ENCODE measurements around the gene MYO1D.

The MYO1D gene

GRCh38 chr17:32623196-32623595 lies 253.7 kb downstream of the MYO1D start:
- H3K36me3 Mint-ChIP-seq: no peaks in the 10 kb centered on the region
- no peak for DNase-seq (ENCODE audit: low spot score in 2 of 2)
- ATAC-seq (ENCODE audit: low read depth): no peak
- no peak overlapping the region for H3K4me3 Mint-ChIP-seq
- H3K27me3 Mint-ChIP-seq: no peaks in the 10 kb centered on the region
- no peak overlapping the region for H3K27ac Mint-ChIP-seq
- no peaks in the 10 kb centered on the region for H3K4me1 Mint-ChIP-seq
- H3K9me3 Mint-ChIP-seq: no peaks in the 10 kb centered on the region

GRCh38 chr17:32622540-32622939 lies 254.4 kb downstream of the MYO1D start:
- H3K4me3 Mint-ChIP-seq: no peak overlapping the region
- H3K4me1 Mint-ChIP-seq: no peaks in the 10 kb centered on the region
- no peaks in the 10 kb centered on the region for H3K27me3 Mint-ChIP-seq
- DNase-seq (ENCODE audit: low spot score in 2 of 2) (no peak), ATAC-seq (ENCODE audit: low read depth) (no peak)
- H3K36me3 Mint-ChIP-seq: no peaks in the 10 kb centered on the region
- no peak overlapping the region for H3K27ac Mint-ChIP-seq
- no peaks in the 10 kb centered on the region for H3K9me3 Mint-ChIP-seq

DNA sequence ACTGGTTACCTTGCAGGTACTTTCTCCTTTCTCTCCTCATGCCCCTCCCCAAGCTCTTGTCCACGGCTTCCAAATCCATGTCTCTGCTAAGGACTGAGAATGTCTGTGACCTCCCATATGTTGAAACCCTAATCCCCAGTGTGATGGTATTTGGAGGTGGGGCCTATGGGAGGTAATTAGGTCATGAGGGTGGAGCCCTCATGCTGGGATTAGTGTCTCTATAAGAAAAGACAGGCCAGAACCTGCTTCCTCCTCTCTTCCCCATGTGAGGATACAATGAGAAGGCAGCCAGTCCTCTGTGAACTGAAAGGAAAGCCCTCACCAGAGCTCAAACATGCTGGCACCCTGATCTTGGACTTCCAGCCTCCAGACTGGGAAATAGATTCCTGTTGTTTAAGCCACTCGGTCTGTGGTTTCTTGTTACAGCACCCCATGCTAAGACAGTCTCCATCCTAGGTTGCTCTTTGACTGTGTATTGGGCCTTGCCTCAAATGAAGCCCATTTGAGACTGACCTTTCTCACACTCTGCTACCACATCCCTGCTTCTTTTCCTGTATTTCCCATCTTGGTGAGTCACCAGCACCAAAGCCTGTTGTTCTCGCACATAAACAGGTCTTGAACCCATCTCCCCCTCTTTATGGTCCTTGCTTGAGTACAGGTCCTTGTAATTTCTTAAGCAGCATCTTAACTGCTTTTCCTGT lies 255.2 kb downstream of the MYO1D start:
- no peaks in the 10 kb centered on the region for H3K36me3 Mint-ChIP-seq
- DNase-seq (ENCODE audit: low spot score in 2 of 2): no peak
- no peaks in the 10 kb centered on the region for H3K9me3 Mint-ChIP-seq
- ATAC-seq (ENCODE audit: low read depth): no peak
- no peak overlapping the region for H3K27ac Mint-ChIP-seq
- no peak overlapping the region for H3K4me3 Mint-ChIP-seq
- H3K4me1 Mint-ChIP-seq: no peaks in the 10 kb centered on the region
- no peaks in the 10 kb centered on the region for H3K27me3 Mint-ChIP-seq

DNA sequence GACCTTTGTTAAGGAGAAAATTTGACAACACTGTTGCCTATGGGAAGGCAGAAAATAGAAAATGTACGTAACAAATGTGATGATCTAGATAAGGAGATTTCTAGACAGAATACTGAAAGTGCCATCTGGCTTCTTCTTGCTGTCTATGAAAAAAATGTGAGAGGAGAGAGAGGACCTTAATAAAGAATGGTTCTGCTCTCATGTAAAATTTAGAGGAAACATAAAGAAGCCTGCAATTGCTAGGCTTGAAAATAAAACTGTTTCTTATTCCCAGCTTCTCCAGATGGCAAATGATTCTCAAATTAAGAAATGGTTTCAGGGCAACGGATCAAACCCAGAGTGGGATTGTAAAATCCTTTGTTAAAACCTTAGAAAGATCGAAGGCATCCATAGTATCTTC lies 261.6 kb downstream of the MYO1D start:
- no peak overlapping the region for H3K4me3 Mint-ChIP-seq
- H3K9me3 Mint-ChIP-seq: no peaks in the 10 kb centered on the region

GRCh38 chr17:32610943-32611342 lies 266.0 kb downstream of the MYO1D start:
- Mint-ChIP-seq H3K4me3 (no peak overlapping the region), H3K36me3 (no peaks in the 10 kb centered on the region), H3K27me3 (no peaks in the 10 kb centered on the region), H3K9me3 (no peaks in the 10 kb centered on the region), H3K27ac (no peak overlapping the region), H3K4me1 (peaks cover 7% of the 10 kb centered on the region)
- no peak for ATAC-seq (ENCODE audit: low read depth)
- no peak for DNase-seq (ENCODE audit: low spot score in 2 of 2)

More for the DNA sequence above, 261.6 kb downstream of the MYO1D start:
- H3K36me3 Mint-ChIP-seq: no peaks in the 10 kb centered on the region
- H3K27me3 Mint-ChIP-seq: no peaks in the 10 kb centered on the region
- no peak overlapping the region for H3K27ac Mint-ChIP-seq
- DNase-seq (ENCODE audit: low spot score in 2 of 2) (no peak), ATAC-seq (ENCODE audit: low read depth) (no peak)
- no peaks in the 10 kb centered on the region for H3K4me1 Mint-ChIP-seq

DNA sequence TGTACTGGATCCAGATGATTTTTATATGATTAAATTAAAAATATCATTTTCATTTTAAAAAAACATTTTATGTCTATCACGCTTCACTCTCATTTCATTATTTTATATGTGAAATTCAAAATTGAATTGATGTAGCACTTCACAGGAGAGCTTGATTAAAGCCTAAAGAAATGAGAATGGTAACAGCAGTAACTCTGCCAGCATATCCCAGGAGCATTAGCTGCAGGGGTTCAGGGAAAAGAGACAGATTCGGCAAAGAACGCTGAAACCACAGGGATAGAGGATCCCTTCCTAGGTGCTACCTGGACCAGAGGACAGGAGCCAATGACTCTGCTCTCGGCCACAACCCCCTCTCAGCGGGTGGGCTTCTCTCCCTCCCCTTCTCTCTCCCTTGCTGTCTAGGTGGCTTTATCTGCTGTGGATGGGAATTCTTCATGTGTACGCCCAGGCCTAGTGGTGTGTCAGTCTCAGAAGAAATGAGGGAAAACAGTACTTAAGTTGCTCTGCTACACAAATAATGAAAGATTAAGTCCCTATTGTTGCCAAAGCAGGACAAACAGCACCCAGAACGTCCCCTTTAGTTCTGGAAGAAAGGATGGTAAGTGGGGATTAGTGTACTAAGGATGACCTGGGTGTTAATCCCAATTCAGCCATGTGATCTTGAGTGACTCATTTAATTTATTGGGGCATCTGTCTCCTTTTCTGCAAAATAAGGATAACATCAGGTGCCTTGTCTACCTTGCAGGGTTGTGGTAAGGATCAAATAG lies 266.9 kb downstream of the MYO1D start:
- H3K4me3 Mint-ChIP-seq: no peak overlapping the region
- H3K27ac Mint-ChIP-seq: no peak overlapping the region
- DNase-seq (ENCODE audit: low spot score in 2 of 2): no peak
- ATAC-seq (ENCODE audit: low read depth): no peak
- no peaks in the 10 kb centered on the region for H3K9me3 Mint-ChIP-seq
- H3K27me3 Mint-ChIP-seq: no peaks in the 10 kb centered on the region
- H3K4me1 Mint-ChIP-seq: peaks cover 7% of the 10 kb centered on the region
- no peaks in the 10 kb centered on the region for H3K36me3 Mint-ChIP-seq

DNA sequence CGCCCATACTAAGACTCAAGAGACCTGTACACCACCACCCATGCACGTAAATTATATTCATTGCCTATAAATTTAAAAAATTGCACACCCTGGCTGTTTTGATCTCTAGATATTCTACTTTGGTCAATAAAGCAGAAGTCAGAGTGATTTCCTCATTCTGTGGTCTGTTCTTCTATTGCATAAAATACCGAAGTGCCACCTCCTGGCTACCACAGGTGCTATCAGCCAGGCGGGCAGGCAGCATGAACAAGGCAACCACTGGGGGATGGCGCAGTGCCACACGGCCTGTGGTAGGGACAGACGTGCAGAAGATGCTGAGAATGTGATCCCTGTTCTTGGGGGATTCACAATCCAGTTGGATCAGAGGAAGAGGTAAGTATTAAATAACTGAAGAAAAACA lies 267.8 kb downstream of the MYO1D start:
- peaks cover 2% of the 10 kb centered on the region for H3K36me3 Mint-ChIP-seq
- H3K9me3 Mint-ChIP-seq: no peaks in the 10 kb centered on the region
- peak; percentile 100 for ATAC-seq (ENCODE audit: low read depth)
- no peaks in the 10 kb centered on the region for H3K27me3 Mint-ChIP-seq
- no peak overlapping the region for H3K4me3 Mint-ChIP-seq
- H3K27ac Mint-ChIP-seq: no peak overlapping the region
- H3K4me1 Mint-ChIP-seq: peaks cover 7% of the 10 kb centered on the region
- DNase-seq (ENCODE audit: low spot score in 2 of 2): peak; percentile 59 to 73

GRCh38 chr17:32608267-32608666 lies 268.7 kb downstream of the MYO1D start:
- DNase-seq (ENCODE audit: low spot score in 2 of 2): no peak
- no peaks in the 10 kb centered on the region for H3K9me3 Mint-ChIP-seq
- no peak overlapping the region for H3K27ac Mint-ChIP-seq
- peaks cover 2% of the 10 kb centered on the region for H3K36me3 Mint-ChIP-seq
- no peaks in the 10 kb centered on the region for H3K27me3 Mint-ChIP-seq
- ATAC-seq (ENCODE audit: low read depth): no peak
- peaks cover 7% of the 10 kb centered on the region for H3K4me1 Mint-ChIP-seq
- no peak overlapping the region for H3K4me3 Mint-ChIP-seq

GRCh38 chr17:32604966-32605365 lies 272.0 kb downstream of the MYO1D start:
- Mint-ChIP-seq H3K36me3 (peaks cover 11% of the 10 kb centered on the region), H3K4me3 (no peak overlapping the region), H3K27me3 (no peaks in the 10 kb centered on the region), H3K4me1 (peaks cover 7% of the 10 kb centered on the region), H3K9me3 (no peaks in the 10 kb centered on the region), H3K27ac (no peak overlapping the region)
- DNase-seq (ENCODE audit: low spot score in 2 of 2) (no peak), ATAC-seq (ENCODE audit: low read depth) (no peak)

GRCh38 chr17:32602396-32602795 lies 274.5 kb downstream of the MYO1D start:
- Mint-ChIP-seq H3K27me3 (no peaks in the 10 kb centered on the region), H3K4me3 (no peak overlapping the region), H3K4me1 (no peaks in the 10 kb centered on the region), H3K9me3 (no peaks in the 10 kb centered on the region), H3K27ac (no peak overlapping the region), H3K36me3 (peaks cover 12% of the 10 kb centered on the region)
- ATAC-seq (ENCODE audit: low read depth) (no peak), DNase-seq (ENCODE audit: low spot score in 2 of 2) (no peak)

GRCh38 chr17:32601866-32602265 lies 275.1 kb downstream of the MYO1D start:
- no peak overlapping the region for H3K4me3 Mint-ChIP-seq
- DNase-seq (ENCODE audit: low spot score in 2 of 2): no peak
- H3K9me3 Mint-ChIP-seq: no peaks in the 10 kb centered on the region
- peaks cover 12% of the 10 kb centered on the region for H3K36me3 Mint-ChIP-seq
- no peak for ATAC-seq (ENCODE audit: low read depth)
- no peaks in the 10 kb centered on the region for H3K27me3 Mint-ChIP-seq
- no peak overlapping the region for H3K27ac Mint-ChIP-seq
- H3K4me1 Mint-ChIP-seq: no peaks in the 10 kb centered on the region

GRCh38 chr17:32596628-32597027 lies 280.3 kb downstream of the MYO1D start:
- Mint-ChIP-seq H3K9me3 (no peaks in the 10 kb centered on the region), H3K27ac (no peak overlapping the region), H3K36me3 (peaks cover 10% of the 10 kb centered on the region), H3K27me3 (no peaks in the 10 kb centered on the region), H3K4me1 (no peaks in the 10 kb centered on the region), H3K4me3 (no peak overlapping the region)
- DNase-seq (ENCODE audit: low spot score in 2 of 2) (no peak), ATAC-seq (ENCODE audit: low read depth) (no peak)

- H3K4me1 Mint-ChIP-seq: no peaks in the 10 kb centered on the region
- H3K27me3 Mint-ChIP-seq: no peaks in the 10 kb centered on the region
- no peak overlapping the region for H3K4me3 Mint-ChIP-seq
- H3K9me3 Mint-ChIP-seq: no peaks in the 10 kb centered on the region
- ATAC-seq (ENCODE audit: low read depth) (no peak), DNase-seq (ENCODE audit: low spot score in 2 of 2) (no peak)
- H3K36me3 Mint-ChIP-seq: peaks cover 10% of the 10 kb centered on the region
- H3K27ac Mint-ChIP-seq: no peak overlapping the region
Measured at GRCh38 chr17:32596206-32596605, 280.7 kb downstream of the MYO1D start.

DNA sequence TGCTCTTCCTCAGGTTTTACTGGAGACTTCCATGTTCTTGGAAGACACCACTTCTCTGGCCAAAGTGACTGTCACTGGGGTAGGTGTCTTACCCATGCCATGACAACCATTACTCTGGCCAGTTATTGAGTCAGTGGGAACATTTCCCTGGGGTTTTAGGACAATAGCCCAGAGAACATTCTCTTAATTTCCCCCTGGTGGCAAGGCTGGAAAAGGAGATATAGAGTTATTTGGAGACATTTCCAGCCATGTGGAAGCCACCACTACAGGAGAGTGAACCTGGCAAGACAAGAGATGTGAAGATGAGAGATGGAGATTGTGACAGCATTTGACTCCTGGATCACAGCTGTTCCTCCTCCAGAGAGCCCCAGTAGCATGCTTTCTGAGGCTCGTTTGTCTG lies 283.9 kb downstream of the MYO1D start:
- Mint-ChIP-seq H3K27me3 (no peaks in the 10 kb centered on the region), H3K4me3 (no peak overlapping the region), H3K36me3 (no peaks in the 10 kb centered on the region), H3K4me1 (no peaks in the 10 kb centered on the region), H3K27ac (no peak overlapping the region), H3K9me3 (no peaks in the 10 kb centered on the region)
- no peak for DNase-seq (ENCODE audit: low spot score in 2 of 2)
- ATAC-seq (ENCODE audit: low read depth): no peak

- Mint-ChIP-seq H3K36me3 (no peaks in the 10 kb centered on the region), H3K4me1 (no peaks in the 10 kb centered on the region), H3K27me3 (no peaks in the 10 kb centered on the region), H3K9me3 (no peaks in the 10 kb centered on the region), H3K4me3 (no peak overlapping the region), H3K27ac (no peak overlapping the region)
- ATAC-seq (ENCODE audit: low read depth): no peak
- DNase-seq (ENCODE audit: low spot score in 2 of 2): no peak
Measured at GRCh38 chr17:32591405-32591804, 285.5 kb downstream of the MYO1D start.
